Nephron (organoid): ENCODE measurements around the gene SYK.

ENCODE experiments used
- H3K27ac Mint-ChIP-seq, 3 experiments: 2 replicates each; pipeline ENCODE4 v1.8.0; 2020; ENCODE audit warnings: mixed read lengths in 3 of 3, mild to moderate bottlenecking in 2 of 3, moderate library complexity in 1 of 3
- H3K27me3 Mint-ChIP-seq: 2 replicates; pipeline ENCODE4 v1.8.0; 2021; ENCODE audit warnings: low read depth, mild to moderate bottlenecking, moderate library complexity, mixed read lengths
- H3K36me3 Mint-ChIP-seq: 2 replicates; pipeline ENCODE4 v1.8.0; 2020; ENCODE audit warnings: low read depth, mixed read lengths
- H3K4me1 Mint-ChIP-seq: 2 replicates; pipeline ENCODE4 v1.8.0; 2020; ENCODE audit warnings: mixed read lengths
- H3K4me3 Mint-ChIP-seq, 3 experiments: 2 replicates each; pipeline ENCODE4 v1.8.0; 2020; ENCODE audit warnings: mild to moderate bottlenecking in 3 of 3, mixed read lengths in 3 of 3, moderate library complexity in 2 of 3
- H3K9me3 Mint-ChIP-seq: 2 replicates; pipeline ENCODE4 v1.8.0; 2020; ENCODE audit warnings: mixed read lengths
- CTCF ChIP-seq, 3 experiments: fragments of 200-600 bp; sonication (generic); IDR thresholded peaks; one replicate each; pipeline ENCODE4 v1.5.0; 2021; ENCODE audit warnings: antibody characterized with exemption in 3 of 3; ENCODE audit not compliant: unreplicated experiment in 3 of 3

SYK gene

GRCh38 chr9:90892918-90893317 lies 91.3 kb downstream of the SYK start:
- no peaks in the 10 kb centered on the region for H3K9me3 Mint-ChIP-seq
- H3K4me1 Mint-ChIP-seq, result peaks cover 36% of the 10 kb centered on the region
- no peak overlapping the region for H3K4me3 Mint-ChIP-seq

GRCh38 chr9:90893706-90894105 lies 92.1 kb downstream of the SYK start:
- Mint-ChIP-seq H3K36me3 (no peaks in the 10 kb centered on the region), H3K4me3 (no peak overlapping the region), H3K27ac (no peak overlapping the region), H3K27me3 (no peaks in the 10 kb centered on the region), H3K9me3 (no peaks in the 10 kb centered on the region), H3K4me1 (peaks cover 36% of the 10 kb centered on the region)
- no peak for TF ChIP-seq CTCF (IDR thresholded peaks at IDR 0.05; ENCODE audit: unreplicated experiment in 3 of 3)

More at GRCh38 chr9:90892918-90893317, 91.3 kb downstream of the SYK start:
- TF ChIP-seq CTCF (IDR thresholded peaks at IDR 0.05; ENCODE audit: unreplicated experiment in 3 of 3), result no peak
- no peaks in the 10 kb centered on the region for H3K36me3 Mint-ChIP-seq
- H3K27me3 Mint-ChIP-seq, result no peaks in the 10 kb centered on the region
- H3K27ac Mint-ChIP-seq, result no peak overlapping the region

GRCh38 chr9:90894986-90895687 lies 93.5 kb downstream of the SYK start:
- TF ChIP-seq CTCF (IDR thresholded peaks at IDR 0.05; ENCODE audit: unreplicated experiment in 3 of 3), result peak; percentile 47 to 55 (median 47)
- Mint-ChIP-seq H3K4me1 (peaks cover 36% of the 10 kb centered on the region), H3K9me3 (no peaks in the 10 kb centered on the region), H3K4me3 (no peak overlapping the region), H3K27ac (peak overlapping the region in 1 of 3 experiments; percentile 8), H3K36me3 (no peaks in the 10 kb centered on the region), H3K27me3 (peaks cover 5% of the 10 kb centered on the region)

GRCh38 chr9:90895786-90896185 lies 94.2 kb downstream of the SYK start:
- no peaks in the 10 kb centered on the region for H3K9me3 Mint-ChIP-seq
- H3K27ac Mint-ChIP-seq, result no peak overlapping the region
- H3K27me3 Mint-ChIP-seq, result peaks cover 6% of the 10 kb centered on the region
- no peak overlapping the region for H3K4me3 Mint-ChIP-seq
- TF ChIP-seq CTCF (IDR thresholded peaks at IDR 0.05; ENCODE audit: unreplicated experiment in 3 of 3), result no peak
- H3K4me1 Mint-ChIP-seq, result peaks cover 36% of the 10 kb centered on the region
- H3K36me3 Mint-ChIP-seq, result no peaks in the 10 kb centered on the region

GRCh38 chr9:90896231-90896630 lies 94.6 kb downstream of the SYK start:
- Mint-ChIP-seq H3K27me3 (peaks cover 6% of the 10 kb centered on the region), H3K4me3 (no peak overlapping the region), H3K4me1 (peaks cover 36% of the 10 kb centered on the region), H3K36me3 (no peaks in the 10 kb centered on the region), H3K9me3 (no peaks in the 10 kb centered on the region), H3K27ac (no peak overlapping the region)
- no peak for TF ChIP-seq CTCF (IDR thresholded peaks at IDR 0.05; ENCODE audit: unreplicated experiment in 3 of 3)

GRCh38 chr9:90898228-90898627 lies 96.6 kb downstream of the SYK start:
- H3K27me3 Mint-ChIP-seq, result peaks cover 6% of the 10 kb centered on the region
- TF ChIP-seq CTCF (IDR thresholded peaks at IDR 0.05; ENCODE audit: unreplicated experiment in 3 of 3), result peak in 2 of 3 experiments; percentile 16 to 34
- peaks cover 12% of the 10 kb centered on the region for H3K36me3 Mint-ChIP-seq
- peaks cover 17% of the 10 kb centered on the region for H3K4me1 Mint-ChIP-seq
- no peak overlapping the region for H3K4me3 Mint-ChIP-seq
- H3K27ac Mint-ChIP-seq, result no peak overlapping the region
- peaks cover 11% of the 10 kb centered on the region for H3K9me3 Mint-ChIP-seq
